BJ (cell line): ENCODE measurements around the gene ALK. TPM values are rescaled to one million over a fixed set of nuclear protein-coding genes. Genes with fewer than 3 reads are reported as not detected.

Experiments used
- CTCF ChIA-PET: fragments of 350-600 bp; formaldehyde crosslinking; extraction: SDS; loops from one replicate; lab custom pipeline; 2021; ENCODE audit warnings: antibody characterized with exemption, inconsistent platforms; lab: Yijun Ruan, JAX
- POLR2A ChIA-PET: fragments of 300-600 bp; sonication (Branson Sonifier 250); formaldehyde crosslinking; extraction: SDS; loops from one replicate; lab custom pipeline; 2021; ENCODE audit warnings: antibody characterized with exemption; lab: Charles Lee
- DNase-seq: peaks from one replicate; pipeline ENCODE4 v3.0.0-alpha.2; 2011; ENCODE audit warnings: low read depth
- H3K27me3 ChIP-seq: 2 replicates; pipeline ENCODE4 v1.6.0; 2011; ENCODE audit warnings: low read length; ENCODE audit not compliant: control insufficient read depth, insufficient read depth
- H3K36me3 ChIP-seq: 2 replicates; pipeline ENCODE4 v1.5.1; 2011; ENCODE audit warnings: low read length; ENCODE audit not compliant: control insufficient read depth, insufficient read depth
- H3K4me3 ChIP-seq: 2 replicates; pipeline ENCODE4 v1.5.1; 2011; ENCODE audit warnings: low read depth, mild to moderate bottlenecking, control low read depth, low read length
- CTCF ChIP-seq: IDR thresholded peaks from 2 replicates; pipeline ENCODE4 v1.5.1; 2011; ENCODE audit warnings: low read depth, mild to moderate bottlenecking, control low read depth, inconsistent platforms, low read length, moderate library complexity; ENCODE audit not compliant: insufficient read depth
- polyA plus RNA-seq: library from polyadenylated mRNA; depleted of rRNA; stranded (reverse); fragments of >200 nt; gene quantifications from 2 replicates; pipeline ENCODE4 v1.2.3, GENCODE V29; 2011

ALK gene
- polyA plus RNA-seq, 1 experiment: not detected

- H3K27me3 ChIP-seq: no peaks in the 10 kb centered on the region
- peaks cover 3% of the 10 kb centered on the region; the same call in 1 of the 2 replicates for H3K36me3 ChIP-seq
- CTCF ChIA-PET: interaction anchor here (0.8 to 2.0 kb wide), 8 partner anchors 13 to 240 kb away, joined by 3 to 6 read pairs (median 4); no protein-coding TSS in a partner anchor
- POLR2A ChIA-PET: no interaction called here
- no peak for DNase-seq
- no peak for TF ChIP-seq CTCF
- H3K4me3 ChIP-seq: no peak overlapping the region
Measured at GRCh38 chr2:29195796-29196195, 725.6 kb downstream of the ALK start.

GRCh38 chr2:29193681-29194080 is 727.7 kb downstream of the ALK start:
- TF ChIP-seq CTCF: no peak
- Histone ChIP-seq H3K36me3 (peaks cover 3% of the 10 kb centered on the region; the same call in 1 of the 2 replicates), H3K4me3 (no peak overlapping the region), H3K27me3 (no peaks in the 10 kb centered on the region)
- CTCF ChIA-PET: interaction anchor here (1.1 kb wide), 1 partner anchor 235 kb away, joined by 4 read pairs; no protein-coding TSS in a partner anchor
- POLR2A ChIA-PET: no interaction called here
- DNase-seq: no peak

- ChIA-PET CTCF (interaction anchor here (0.7 to 1.1 kb wide), 3 partner anchors 156 to 237 kb away, joined by 3 to 4 read pairs (median 4); no protein-coding TSS in a partner anchor), POLR2A (no interaction called here)
- H3K4me3 ChIP-seq: no peak overlapping the region
- no peak for TF ChIP-seq CTCF
- DNase-seq: no peak
- peaks cover 3% of the 10 kb centered on the region; the same call in 1 of the 2 replicates for H3K36me3 ChIP-seq
- H3K27me3 ChIP-seq: no peaks in the 10 kb centered on the region
Measured at GRCh38 chr2:29193111-29193510, 728.3 kb downstream of the ALK start.

- peaks cover 3% of the 10 kb centered on the region; the same call in 1 of the 2 replicates for H3K36me3 ChIP-seq
- no peak overlapping the region for H3K4me3 ChIP-seq
- no peak for TF ChIP-seq CTCF
- H3K27me3 ChIP-seq: no peaks in the 10 kb centered on the region
- no peak for DNase-seq
- POLR2A ChIA-PET: no interaction called here
- CTCF ChIA-PET: interaction anchor here (0.7 to 1.1 kb wide), 3 partner anchors 155 to 236 kb away, joined by 3 to 4 read pairs (median 4); no protein-coding TSS in a partner anchor
Measured at GRCh38 chr2:29192526-29192925, 728.9 kb downstream of the ALK start.

- Histone ChIP-seq H3K4me3 (no peak overlapping the region), H3K27me3 (no peaks in the 10 kb centered on the region), H3K36me3 (peaks cover 3% of the 10 kb centered on the region; the same call in 1 of the 2 replicates)
- TF ChIP-seq CTCF: no peak
- no peak for DNase-seq
- ChIA-PET CTCF (interaction anchor here (0.7 kb wide), 1 partner anchor 28 kb away, joined by 3 read pairs; no protein-coding TSS in a partner anchor), POLR2A (no interaction called here)
Measured at GRCh38 chr2:29191817-29192216, 729.6 kb downstream of the ALK start.
